Esophagus muscularis mucosa (tissue), 3 donors: ENCODE data around the gene MZT2B.
"Not testable (repeated sequence)": the region's sequence is repeated elsewhere in the genome, so short reads cannot be mapped to it uniquely, and the experiment has no call there.

ENCODE experiments used
- POLR2AphosphoS5 ChIP-seq, 2 donors: sonication (generic); formaldehyde crosslinking; IDR thresholded peaks; one replicate each; pipeline ENCODE4 v1.6.1; 2017; ENCODE audit warnings: antibody characterized with exemption in 2 of 2
- TF ChIP-seq, protein P1 (sequence below), 3 experiments: fragments of 200-600 bp in 2 of 3; fragments of 450-650 bp in 1 of 3; sonication (generic) in 2 of 3; IDR thresholded peaks; one replicate each; pipeline ENCODE4 v1.5.1; 2017 to 2019; ENCODE audit warnings: antibody characterized with exemption in 3 of 3, mild to moderate bottlenecking in 2 of 3, moderate library complexity in 1 of 3

DNA sequence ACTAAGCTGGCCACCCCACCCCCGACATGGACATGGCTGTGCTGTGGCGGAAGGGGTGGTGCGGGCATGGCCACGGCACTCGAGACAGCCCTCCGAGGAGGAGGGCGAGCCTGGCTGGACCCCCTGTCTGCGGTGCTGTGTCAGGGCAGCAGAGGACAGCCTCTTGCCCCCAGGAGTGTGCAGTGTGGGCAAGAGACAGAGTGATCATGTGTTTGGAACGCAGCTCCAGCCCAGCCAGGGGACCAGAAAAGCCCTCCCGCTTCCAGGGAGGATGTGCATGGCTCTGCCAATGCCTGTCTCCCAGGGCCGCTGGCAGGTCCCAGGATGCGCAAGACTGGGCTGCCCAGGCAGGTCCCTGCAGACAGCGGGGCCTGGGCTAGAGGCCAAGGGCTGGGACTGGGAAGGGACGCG is 43.2 kb upstream of the MZT2B start:
- TF ChIP-seq, protein P1, sequence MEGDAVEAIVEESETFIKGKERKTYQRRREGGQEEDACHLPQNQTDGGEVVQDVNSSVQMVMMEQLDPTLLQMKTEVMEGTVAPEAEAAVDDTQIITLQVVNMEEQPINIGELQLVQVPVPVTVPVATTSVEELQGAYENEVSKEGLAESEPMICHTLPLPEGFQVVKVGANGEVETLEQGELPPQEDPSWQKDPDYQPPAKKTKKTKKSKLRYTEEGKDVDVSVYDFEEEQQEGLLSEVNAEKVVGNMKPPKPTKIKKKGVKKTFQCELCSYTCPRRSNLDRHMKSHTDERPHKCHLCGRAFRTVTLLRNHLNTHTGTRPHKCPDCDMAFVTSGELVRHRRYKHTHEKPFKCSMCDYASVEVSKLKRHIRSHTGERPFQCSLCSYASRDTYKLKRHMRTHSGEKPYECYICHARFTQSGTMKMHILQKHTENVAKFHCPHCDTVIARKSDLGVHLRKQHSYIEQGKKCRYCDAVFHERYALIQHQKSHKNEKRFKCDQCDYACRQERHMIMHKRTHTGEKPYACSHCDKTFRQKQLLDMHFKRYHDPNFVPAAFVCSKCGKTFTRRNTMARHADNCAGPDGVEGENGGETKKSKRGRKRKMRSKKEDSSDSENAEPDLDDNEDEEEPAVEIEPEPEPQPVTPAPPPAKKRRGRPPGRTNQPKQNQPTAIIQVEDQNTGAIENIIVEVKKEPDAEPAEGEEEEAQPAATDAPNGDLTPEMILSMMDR (IDR thresholded peaks at IDR 0.05): not testable (repeated sequence)
- not testable (repeated sequence) for TF ChIP-seq POLR2AphosphoS5 (IDR thresholded peaks at IDR 0.05)
